Measurements from ENCODE around the gene ANO7. TPM values are rescaled to one million over a fixed set of nuclear protein-coding genes. Genes with fewer than 3 reads are reported as not detected.
A peak's percentile ranks its signal among the peaks of the same experiment; 100 is the strongest.

ANO7 gene
- total and polyA plus RNA-seq, 2 of the 8 experiments (the other 6 are each of a cell fraction or from before 2014, with no cell fraction given): 3.2 to 6.9 TPM

DNA sequence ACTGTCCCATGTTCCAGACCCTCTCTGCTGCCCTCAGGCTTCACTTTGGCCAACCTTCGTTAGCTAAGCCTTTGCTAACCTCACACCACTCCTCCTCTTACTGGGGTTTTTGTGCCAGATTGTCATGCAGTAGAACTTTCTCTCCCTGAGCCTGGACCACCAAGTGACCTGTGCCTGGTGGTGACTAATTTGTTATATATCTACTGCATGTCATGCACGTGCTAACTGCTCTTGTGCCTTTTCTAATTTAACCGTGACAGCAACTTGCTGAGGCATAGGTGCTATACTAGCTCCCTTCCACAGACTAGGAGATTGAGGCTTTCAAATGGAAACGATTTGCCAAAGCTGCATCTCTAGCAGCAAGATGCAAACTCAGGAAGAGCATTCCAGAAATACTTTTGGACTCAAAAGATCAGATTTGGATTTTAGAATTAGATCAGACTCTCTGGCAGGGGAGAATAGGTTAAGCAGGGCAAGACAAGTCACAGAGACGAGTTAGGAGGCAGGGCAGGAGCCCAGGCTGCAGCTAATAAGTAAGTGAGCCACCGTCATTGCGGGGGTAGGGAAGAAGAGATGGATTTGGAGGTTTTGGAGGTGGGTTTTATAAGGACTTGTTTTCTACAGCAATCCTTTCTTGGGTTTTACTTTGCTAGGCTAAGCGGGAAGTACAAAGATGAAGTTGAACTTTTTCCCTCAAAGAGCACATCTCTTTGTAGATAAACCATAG, 36.4 kb upstream of the ANO7 start:
- no peak overlapping the region for H2BK15ac ChIP-seq (ENCODE audit: low read length)
- H2BK5ac ChIP-seq (ENCODE audit: low read depth, low read length): no peak overlapping the region
- no peak overlapping the region for H4K5ac ChIP-seq (ENCODE audit: insufficient read length, low read depth, low read length)
- WGBS, 2 experiments (ENCODE audit: extremely low coverage in 1 of 2, insufficient coverage in 1 of 2, insufficient read length in 1 of 2, insufficient replicate concordance in 2 of 2, low coverage in 1 of 2, low lambda C conversion rate in 2 of 2, missing lambda C conversion rate in 1 of 2): 72% methylated on average over 8 of the region's 8 CpGs; no CpG with 5 or more reads in 1 of the 2 experiments
- no peak overlapping the region for H3K4me3 ChIP-seq (ENCODE audit: extremely low read depth in 1 of 4, insufficient read depth in 2 of 4, low read depth in 3 of 4, low read length in 4 of 4)
- 0 out of 7 replicates have a peak, but pooled peaks cover 0 to 3% (median 2%) of the 10 kb centered on the region in 4 experiments for H3K27me3 ChIP-seq (replicated peaks in 1 of 4; ENCODE audit: control insufficient read depth in 3 of 4, extremely low read depth in 1 of 4, insufficient read depth in 3 of 4, low read length in 3 of 4)
- H3K4ac ChIP-seq (replicated peaks; ENCODE audit: insufficient read length, low read depth, low read length): no peak overlapping the region
- ChIA-PET POLR2A (ENCODE audit: partially characterized antibody) (interaction anchor here (0.6 to 1.2 kb wide), 3 partner anchors 64 to 162 kb away, joined by 3 read pairs; no protein-coding TSS in a partner anchor), CTCF (ENCODE audit: partially characterized antibody) (interaction anchor here (0.6 to 3.2 kb wide), 2 partner anchors 29 to 732 kb away, joined by 3 to 15 read pairs; no protein-coding TSS in a partner anchor)
- no peak overlapping the region for H3K18ac ChIP-seq (ENCODE audit: extremely low read depth, low read length)
- H2BK20ac ChIP-seq (ENCODE audit: low read length): no peak overlapping the region
- H3K9ac ChIP-seq (replicated peaks in 1 of 4; ENCODE audit: extremely low read depth in 1 of 4, low read depth in 3 of 4, low read length in 3 of 4): no peak overlapping the region; a peak in 1 of 7 replicates
- H4K20me1 ChIP-seq (replicated peaks in 1 of 2; ENCODE audit: control insufficient read depth in 1 of 2, insufficient read depth in 2 of 2, low read length in 2 of 2): peaks cover 1 to 14% of the 10 kb centered on the region in 2 experiments
- peaks cover 0 to 3% (median 0%) of the 10 kb centered on the region in 4 experiments; a peak in 2 of 8 replicates for H3K36me3 ChIP-seq (ENCODE audit: control insufficient read depth in 2 of 4, insufficient read depth in 4 of 4, low read length in 3 of 4)
- H4K91ac ChIP-seq (replicated peaks; ENCODE audit: insufficient read length, low read length): no peak overlapping the region
- H3K56ac ChIP-seq (replicated peaks; ENCODE audit: insufficient read length, low read depth, low read length): no peak overlapping the region
- peak overlapping the region in 1 of 2 experiments; percentile 71; a peak in 1 of 4 replicates for H3K4me2 ChIP-seq (ENCODE audit: insufficient read depth in 1 of 2, low read depth in 2 of 2, low read length in 2 of 2)
- no peak for FAIRE-seq
- no peak overlapping the region for H2AK5ac ChIP-seq (ENCODE audit: low read depth, low read length)
- H3K14ac ChIP-seq (ENCODE audit: insufficient read length): no peak overlapping the region
- H3K79me2 ChIP-seq (ENCODE audit: control insufficient read depth in 1 of 2, insufficient read depth in 2 of 2, low read length in 2 of 2): peaks cover 0 to 19% of the 10 kb centered on the region in 2 experiments; a peak in 2 of 4 replicates
- no peak overlapping the region for H2AFZ ChIP-seq (ENCODE audit: low read length)
- peaks cover 6% of the 10 kb centered on the region for H3K79me1 ChIP-seq (ENCODE audit: low read depth, low read length)
- peaks cover 6% of the 10 kb centered on the region; the same call in 1 of the 2 replicates for H3K23me2 ChIP-seq (ENCODE audit: low read depth, low read length)
- no peak overlapping the region for H3K23ac ChIP-seq (ENCODE audit: insufficient read length)
- no peak overlapping the region for H4K8ac ChIP-seq (ENCODE audit: extremely low read depth, insufficient read depth, low read length)
- H3K9me3 ChIP-seq (ENCODE audit: insufficient read depth in 2 of 2, low read depth in 1 of 2, low read length in 1 of 2): no peaks in the 10 kb centered on the region
- H2BK120ac ChIP-seq (replicated peaks; ENCODE audit: low read depth, low read length): no peak overlapping the region
- H3K27ac ChIP-seq (ENCODE audit: low read depth, low read length): no peak overlapping the region
- H2BK12ac ChIP-seq (ENCODE audit: low read depth, low read length): no peak overlapping the region
- peaks cover 0 to 12% (median 8%) of the 10 kb centered on the region in 4 experiments; a peak in 6 of 7 replicates for H3K4me1 ChIP-seq (replicated peaks in 1 of 4; ENCODE audit: control insufficient read depth in 3 of 4, insufficient read depth in 4 of 4, low read length in 3 of 4)
- DNase-seq (ENCODE audit: low read depth in 1 of 2, low spot score in 2 of 2): no peak
- TF ChIP-seq CREB1 (IDR thresholded peaks at IDR 0.05) (no peak), NRF1 (IDR thresholded peaks at IDR 0.05; ENCODE audit: low read depth, low read length) (no peak), RNF2 (IDR thresholded peaks at IDR 0.05; ENCODE audit: borderline replicate concordance, low read depth, low read length, missing control alignments, poor library complexity, severe bottlenecking) (no peak), SRF (IDR thresholded peaks at IDR 0.05; ENCODE audit: low read depth, low read length) (no peak), HDAC2 (IDR thresholded peaks at IDR 0.05; ENCODE audit: borderline replicate concordance in 1 of 2, low read depth in 2 of 2, low read length in 2 of 2) (no peak)
